OCI-LY1 (cell line): ENCODE data around the gene CHST12.

Experiments
- H2AFZ ChIP-seq: fragments of 200-600 bp; sonication (generic), shearing (Covaris generic); 2 replicates; pipeline ENCODE4 v1.6.0; 2014; ENCODE audit warnings: antibody characterized with exemption, mild to moderate bottlenecking, low read length
- H3F3A ChIP-seq: fragments of 200-600 bp; sonication (generic), shearing (Covaris generic); 2 replicates; pipeline ENCODE4 v1.6.0; 2014; ENCODE audit warnings: mild to moderate bottlenecking, antibody characterized with exemption, low read length, moderate library complexity; ENCODE audit not compliant: insufficient read depth
- H3K27ac ChIP-seq: fragments of 200-600 bp; sonication (generic); 2 replicates; pipeline ENCODE4 v1.5.1; 2014; ENCODE audit warnings: low read length, mixed run types, mild to moderate bottlenecking, low read depth; ENCODE audit not compliant: poor library complexity, severe bottlenecking
- H3K27me3 ChIP-seq: fragments of 200-600 bp; sonication (generic); 2 replicates; pipeline ENCODE4 v1.6.0; 2014; ENCODE audit warnings: antibody characterized with exemption, mild to moderate bottlenecking, low read length, moderate library complexity; ENCODE audit not compliant: insufficient read depth
- H3K36me3 ChIP-seq: fragments of 200-600 bp; sonication (generic); 2 replicates; pipeline ENCODE4 v1.6.1; 2014; ENCODE audit warnings: mild to moderate bottlenecking, antibody characterized with exemption, low read length, moderate library complexity, mixed read lengths; ENCODE audit not compliant: insufficient read depth
- H3K4me1 ChIP-seq: fragments of 200-600 bp; sonication (generic); 2 replicates; pipeline ENCODE4 v1.5.1; 2014; ENCODE audit warnings: mild to moderate bottlenecking, low read length, moderate library complexity; ENCODE audit not compliant: insufficient read depth, severe bottlenecking
- H3K4me2 ChIP-seq: fragments of 200-600 bp; sonication (generic), shearing (Covaris generic); 2 replicates; pipeline ENCODE4 v1.6.1; 2014; ENCODE audit warnings: low read length
- H3K4me3 ChIP-seq: fragments of 200-600 bp; sonication (generic); 2 replicates; pipeline ENCODE4 v1.5.1; 2014; ENCODE audit warnings: low read length, low read depth, mild to moderate bottlenecking, mixed read lengths; ENCODE audit not compliant: poor library complexity, severe bottlenecking
- H3K79me2 ChIP-seq: fragments of 200-600 bp; shearing (Covaris generic); 2 replicates; pipeline ENCODE4 v1.6.1; 2016; ENCODE audit warnings: mixed run types, low read length, mixed read lengths; ENCODE audit not compliant: insufficient read depth
- H3K9ac ChIP-seq: fragments of 200-600 bp; sonication (generic), shearing (Covaris generic); 2 replicates; pipeline ENCODE4 v1.6.1; 2014; ENCODE audit warnings: mild to moderate bottlenecking, low read length, mixed read lengths
- H3K9me2 ChIP-seq: fragments of 200-600 bp; sonication (generic), shearing (Covaris generic); 2 replicates; pipeline ENCODE4 v1.6.1; 2014; ENCODE audit warnings: low read depth, mild to moderate bottlenecking, low read length, mixed read lengths
- H3K9me3 ChIP-seq: fragments of 200-600 bp; shearing (Covaris generic); 2 replicates; pipeline ENCODE4 v1.6.1; 2014; ENCODE audit warnings: low read length, mixed read lengths
- H4K20me1 ChIP-seq: fragments of 200-600 bp; sonication (generic), shearing (Covaris generic); 2 replicates; pipeline ENCODE4 v1.6.0; 2016; ENCODE audit warnings: mild to moderate bottlenecking, low read length; ENCODE audit not compliant: insufficient read depth
- CTCF ChIP-seq: fragments of 200-600 bp; sonication (generic), shearing (Covaris generic); IDR thresholded peaks from 2 replicates; pipeline ENCODE4 v1.5.1; 2017; ENCODE audit warnings: mild to moderate bottlenecking, antibody characterized with exemption, low read length, moderate library complexity, mixed read lengths
- EZH2 ChIP-seq: fragments of 200-600 bp; sonication (generic), shearing (Covaris generic); IDR thresholded peaks from 2 replicates; pipeline ENCODE4 v1.8.0; 2017; ENCODE audit warnings: borderline replicate concordance, mixed run types, mild to moderate bottlenecking, antibody characterized with exemption, low read length, moderate library complexity, mixed read lengths

CHST12 gene

GRCh38 chr7:2478800-2479199, 75.4 kb downstream of the CHST12 start:
- Histone ChIP-seq H3K9me3 (no peaks in the 10 kb centered on the region), H4K20me1 (no peaks in the 10 kb centered on the region), H3K79me2 (no peaks in the 10 kb centered on the region), H2AFZ (no peak overlapping the region), H3K27ac (no peak overlapping the region), H3K4me1 (no peaks in the 10 kb centered on the region), H3K27me3 (peaks cover 20% of the 10 kb centered on the region), H3K4me2 (no peak overlapping the region), H3K9ac (no peak overlapping the region), H3K9me2 (no peaks in the 10 kb centered on the region), H3F3A (no peaks in the 10 kb centered on the region), H3K36me3 (no peaks in the 10 kb centered on the region), H3K4me3 (no peak overlapping the region)
- TF ChIP-seq EZH2 (no peak), CTCF (no peak)

- Histone ChIP-seq H3K79me2 (no peaks in the 10 kb centered on the region), H3K9me2 (no peaks in the 10 kb centered on the region), H4K20me1 (no peaks in the 10 kb centered on the region), H3K4me2 (no peak overlapping the region), H2AFZ (no peak overlapping the region), H3K4me1 (no peaks in the 10 kb centered on the region), H3K4me3 (no peak overlapping the region), H3F3A (no peaks in the 10 kb centered on the region), H3K9me3 (no peaks in the 10 kb centered on the region), H3K27ac (no peak overlapping the region), H3K36me3 (no peaks in the 10 kb centered on the region), H3K9ac (no peak overlapping the region), H3K27me3 (peaks cover 21% of the 10 kb centered on the region)
- TF ChIP-seq EZH2, result no peak
- TF ChIP-seq CTCF, result no peak
Observed at GRCh38 chr7:2479276-2480069, 76.1 kb downstream of the CHST12 start.

- Histone ChIP-seq H3K27ac (no peak overlapping the region), H3K4me2 (no peak overlapping the region), H3K27me3 (peaks cover 21% of the 10 kb centered on the region), H3K9me2 (no peaks in the 10 kb centered on the region), H3K4me3 (no peak overlapping the region), H3K9me3 (no peaks in the 10 kb centered on the region), H4K20me1 (no peaks in the 10 kb centered on the region), H3K79me2 (no peaks in the 10 kb centered on the region), H3F3A (no peaks in the 10 kb centered on the region), H3K4me1 (no peaks in the 10 kb centered on the region), H2AFZ (no peak overlapping the region), H3K9ac (no peak overlapping the region), H3K36me3 (no peaks in the 10 kb centered on the region)
- TF ChIP-seq CTCF, result no peak
- TF ChIP-seq EZH2, result no peak
Observed at GRCh38 chr7:2480070-2480408, 76.6 kb downstream of the CHST12 start.
